Measurements from ENCODE around the gene GADD45B.

DNA sequence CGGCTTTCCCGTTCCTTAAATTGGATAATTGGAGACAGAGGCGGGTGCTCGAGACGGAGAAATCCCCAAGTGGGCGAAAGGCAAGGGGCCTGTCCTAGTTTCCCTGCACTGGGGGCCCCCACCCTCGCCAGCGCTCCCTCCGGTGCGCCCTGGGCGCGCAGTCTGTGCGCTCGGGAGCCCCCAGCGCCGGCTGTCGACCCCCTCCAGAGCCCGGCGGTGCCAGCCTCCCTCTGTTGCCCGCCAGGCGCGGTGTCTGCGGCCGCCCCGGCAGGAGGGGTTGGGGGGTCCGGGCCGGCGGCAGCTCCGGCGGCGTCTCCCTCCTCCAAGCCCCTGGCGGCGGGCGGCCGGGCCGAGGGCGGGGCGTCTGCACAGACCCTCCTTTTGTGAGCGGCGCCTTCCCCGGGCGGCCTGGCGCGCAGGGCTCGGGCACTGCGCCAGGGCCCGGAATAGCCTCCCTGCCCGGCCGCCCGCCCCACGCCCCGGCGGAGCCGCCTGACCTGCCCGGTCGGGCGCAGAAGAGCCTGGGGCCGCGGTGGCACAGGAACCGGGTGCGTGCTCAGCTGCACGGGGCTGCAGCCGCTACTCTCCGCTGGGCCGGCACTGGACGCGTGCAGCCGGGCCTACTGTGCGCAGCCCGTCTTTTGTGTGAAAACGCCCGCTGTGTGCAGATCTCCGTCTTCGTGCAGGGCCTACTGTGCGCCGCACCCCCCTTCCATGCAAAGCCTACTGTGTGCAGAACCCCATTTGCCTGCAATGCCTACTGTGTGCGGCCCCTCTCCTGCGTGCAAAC is 13.2 kb downstream of the GADD45B start:
- TF ChIP-seq, protein P1, sequence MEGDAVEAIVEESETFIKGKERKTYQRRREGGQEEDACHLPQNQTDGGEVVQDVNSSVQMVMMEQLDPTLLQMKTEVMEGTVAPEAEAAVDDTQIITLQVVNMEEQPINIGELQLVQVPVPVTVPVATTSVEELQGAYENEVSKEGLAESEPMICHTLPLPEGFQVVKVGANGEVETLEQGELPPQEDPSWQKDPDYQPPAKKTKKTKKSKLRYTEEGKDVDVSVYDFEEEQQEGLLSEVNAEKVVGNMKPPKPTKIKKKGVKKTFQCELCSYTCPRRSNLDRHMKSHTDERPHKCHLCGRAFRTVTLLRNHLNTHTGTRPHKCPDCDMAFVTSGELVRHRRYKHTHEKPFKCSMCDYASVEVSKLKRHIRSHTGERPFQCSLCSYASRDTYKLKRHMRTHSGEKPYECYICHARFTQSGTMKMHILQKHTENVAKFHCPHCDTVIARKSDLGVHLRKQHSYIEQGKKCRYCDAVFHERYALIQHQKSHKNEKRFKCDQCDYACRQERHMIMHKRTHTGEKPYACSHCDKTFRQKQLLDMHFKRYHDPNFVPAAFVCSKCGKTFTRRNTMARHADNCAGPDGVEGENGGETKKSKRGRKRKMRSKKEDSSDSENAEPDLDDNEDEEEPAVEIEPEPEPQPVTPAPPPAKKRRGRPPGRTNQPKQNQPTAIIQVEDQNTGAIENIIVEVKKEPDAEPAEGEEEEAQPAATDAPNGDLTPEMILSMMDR (IDR thresholded peaks at IDR 0.05): peak in 1 of 5 experiments; percentile 26
- TF ChIP-seq EP300 (IDR thresholded peaks at IDR 0.05): no peak

Measured in tibial nerve (tissue), 4 donors.